Measurements from ENCODE around the gene THAP5.
A peak's percentile ranks its signal among the peaks of the same experiment; 100 is the strongest.

THAP5 gene

DNA sequence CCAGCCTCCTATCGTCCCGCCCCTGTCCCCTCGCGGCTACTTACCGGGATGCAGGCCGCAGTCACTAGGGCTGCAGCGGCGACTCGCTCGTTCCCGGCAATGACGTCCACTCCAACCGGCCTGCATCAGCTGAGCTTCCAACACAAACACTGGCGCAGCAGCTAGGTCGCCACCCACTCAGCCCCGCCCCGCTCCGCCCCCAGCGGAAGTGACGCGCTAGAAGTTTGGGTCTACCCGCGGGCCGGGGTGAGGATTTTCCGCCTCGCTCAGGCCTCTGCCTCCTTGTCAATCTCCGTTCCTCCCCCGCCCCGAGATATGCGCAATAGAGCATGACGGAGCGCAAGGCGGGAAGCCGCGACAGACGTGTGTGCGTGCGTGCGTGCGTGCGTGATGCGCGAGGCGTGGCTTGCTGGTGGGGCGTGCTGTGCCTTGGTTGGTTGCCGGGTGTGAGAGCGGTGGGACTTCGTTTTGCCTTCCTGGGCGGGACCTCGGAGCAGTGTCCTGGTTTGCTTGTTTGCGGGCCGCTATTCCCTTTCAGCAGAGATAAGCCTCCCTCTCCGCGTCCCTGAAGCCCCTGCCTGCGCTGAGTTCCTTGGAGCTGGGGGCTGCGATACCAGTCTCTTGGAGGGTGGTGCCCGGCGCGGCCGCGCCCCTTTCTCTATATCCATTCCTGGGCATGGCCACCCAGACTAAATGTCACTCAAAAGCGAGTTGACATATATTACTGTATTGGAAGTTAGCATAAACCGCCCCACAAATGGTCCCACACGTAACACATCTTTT, 43.3 kb downstream of the THAP5 start, which contains the start of gene PNPLA8:
PNPLA8 (minus strand) TSS at position 151 of the 783 bp plus-strand sequence. CDS start 10,644 bp downstream, outside the sequence.
- peak; percentile 99 for FAIRE-seq
- DNase-seq (ENCODE audit: insufficient read length, low spot score): peak; percentile 84
- peak; percentile 85 for TF ChIP-seq POLR2AphosphoS5 (IDR thresholded peaks at IDR 0.05; ENCODE audit: low read depth, low read length)
- peak; percentile 48; the same call in 1 of the 2 replicates for TF ChIP-seq TAF1 (IDR thresholded peaks at IDR 0.05; ENCODE audit: low read depth, low read length)
- TF ChIP-seq SPI1 (IDR thresholded peaks at IDR 0.05; ENCODE audit: low read depth, low read length): 0 out of 2 replicates have a peak, but pooled peaks have one; percentile 28
- TF ChIP-seq POU2F2 (IDR thresholded peaks at IDR 0.05; ENCODE audit: low read depth, low read length): peak; percentile 39; the same call in 1 of the 2 replicates
- TF ChIP-seq PAX5 (IDR thresholded peaks at IDR 0.05; ENCODE audit: insufficient read depth, low read length, severe bottlenecking): peak; percentile 100
- peak; percentile 81 for TF ChIP-seq POLR2A (IDR thresholded peaks at IDR 0.05; ENCODE audit: low read depth, low read length)

DNA sequence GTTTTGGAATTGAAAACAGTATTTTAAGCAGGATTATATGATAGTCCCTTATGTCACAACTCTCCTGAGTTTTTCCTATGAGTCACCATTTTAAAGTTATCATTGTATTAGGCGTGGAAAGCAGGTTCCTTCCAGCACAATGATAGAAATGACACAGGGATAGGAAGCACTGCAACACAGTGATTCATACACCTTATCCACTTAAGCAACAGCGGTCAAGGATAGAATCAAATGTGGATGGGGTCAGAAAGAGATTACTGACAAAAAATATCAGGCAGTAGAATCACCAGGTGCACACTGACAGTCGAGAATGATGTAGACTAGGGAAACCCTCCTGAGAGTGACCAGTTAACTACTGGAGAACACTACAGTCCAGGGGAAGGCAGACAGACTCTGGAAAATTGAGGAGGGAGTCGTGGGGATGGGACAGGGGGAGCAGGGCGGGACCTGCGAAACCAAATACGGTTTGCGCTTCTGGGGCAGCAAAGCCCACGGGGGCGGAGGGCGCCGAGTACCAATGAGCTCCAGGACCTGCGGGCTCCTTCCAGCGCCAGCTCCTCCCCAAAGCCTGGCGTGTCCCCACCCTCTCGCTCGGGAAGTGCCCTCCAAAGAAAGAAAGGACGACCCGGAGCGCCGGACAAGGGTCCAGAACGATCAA, 44.0 kb downstream of the THAP5 start:
- DNase-seq (ENCODE audit: insufficient read length, low spot score): no peak
- FAIRE-seq: no peak
- TF ChIP-seq POLR2A (IDR thresholded peaks at IDR 0.05; ENCODE audit: low read depth, low read length) (no peak), PAX5 (IDR thresholded peaks at IDR 0.05; ENCODE audit: insufficient read depth, low read length, severe bottlenecking) (no peak), TAF1 (IDR thresholded peaks at IDR 0.05; ENCODE audit: low read depth, low read length) (no peak), POU2F2 (IDR thresholded peaks at IDR 0.05; ENCODE audit: low read depth, low read length) (no peak)

DNA sequence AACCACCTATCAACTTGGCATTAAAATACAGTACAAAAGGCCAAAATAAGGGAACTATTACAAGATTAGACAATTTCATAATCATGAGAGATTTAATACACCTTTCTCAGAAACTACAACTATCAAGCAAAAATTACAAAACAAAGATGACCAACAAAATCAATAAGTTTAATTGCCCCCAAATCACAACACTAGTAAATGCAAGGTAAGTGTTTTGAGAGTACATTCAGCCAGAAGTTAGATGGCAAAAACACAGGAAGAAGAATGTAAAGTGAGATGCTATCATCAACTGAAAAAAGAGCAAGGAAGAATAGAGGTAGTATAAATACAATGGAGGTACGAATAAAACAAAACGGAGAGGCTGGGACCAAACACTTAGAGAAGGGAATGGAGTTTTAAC, 46.7 kb downstream of the THAP5 start:
- no peak for FAIRE-seq
- DNase-seq (ENCODE audit: insufficient read length, low spot score): no peak
- TF ChIP-seq POLR2A (IDR thresholded peaks at IDR 0.05; ENCODE audit: low read depth, low read length) (no peak), POLR2AphosphoS5 (IDR thresholded peaks at IDR 0.05; ENCODE audit: low read depth, low read length) (no peak), POU2F2 (IDR thresholded peaks at IDR 0.05; ENCODE audit: low read depth, low read length) (no peak), PAX5 (IDR thresholded peaks at IDR 0.05; ENCODE audit: insufficient read depth, low read length, severe bottlenecking) (no peak), SPI1 (IDR thresholded peaks at IDR 0.05; ENCODE audit: low read depth, low read length) (no peak)

DNA sequence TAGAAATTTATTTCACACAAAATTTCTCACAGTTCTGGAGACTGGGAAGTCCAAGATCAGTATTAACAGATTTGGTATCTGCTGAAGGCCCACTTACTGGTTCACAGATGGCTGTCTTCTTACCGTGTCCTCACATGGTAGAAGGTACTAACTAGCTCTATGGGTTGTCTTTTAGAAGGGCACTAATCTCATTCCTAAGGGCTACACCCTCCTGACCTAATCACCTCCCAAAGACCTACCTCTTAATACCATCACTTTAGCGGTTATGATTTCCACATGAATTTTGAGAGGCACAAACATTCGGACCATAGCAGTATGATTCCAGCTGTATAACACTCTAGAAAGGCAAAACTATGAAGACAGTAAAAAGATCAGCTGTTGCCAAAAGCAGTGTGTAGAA, 51.6 kb downstream of the THAP5 start:
- no peak for TF ChIP-seq POLR2AphosphoS5 (IDR thresholded peaks at IDR 0.05; ENCODE audit: low read depth, low read length)
- no peak for TF ChIP-seq PAX5 (IDR thresholded peaks at IDR 0.05; ENCODE audit: insufficient read depth, low read length, severe bottlenecking)
- TF ChIP-seq POU2F2 (IDR thresholded peaks at IDR 0.05; ENCODE audit: low read depth, low read length): no peak
- TF ChIP-seq SPI1 (IDR thresholded peaks at IDR 0.05; ENCODE audit: low read depth, low read length): no peak
- no peak for TF ChIP-seq POLR2A (IDR thresholded peaks at IDR 0.05; ENCODE audit: low read depth, low read length)
- TF ChIP-seq TAF1 (IDR thresholded peaks at IDR 0.05; ENCODE audit: low read depth, low read length): no peak
- no peak for FAIRE-seq
- DNase-seq (ENCODE audit: insufficient read length, low spot score): no peak

DNA sequence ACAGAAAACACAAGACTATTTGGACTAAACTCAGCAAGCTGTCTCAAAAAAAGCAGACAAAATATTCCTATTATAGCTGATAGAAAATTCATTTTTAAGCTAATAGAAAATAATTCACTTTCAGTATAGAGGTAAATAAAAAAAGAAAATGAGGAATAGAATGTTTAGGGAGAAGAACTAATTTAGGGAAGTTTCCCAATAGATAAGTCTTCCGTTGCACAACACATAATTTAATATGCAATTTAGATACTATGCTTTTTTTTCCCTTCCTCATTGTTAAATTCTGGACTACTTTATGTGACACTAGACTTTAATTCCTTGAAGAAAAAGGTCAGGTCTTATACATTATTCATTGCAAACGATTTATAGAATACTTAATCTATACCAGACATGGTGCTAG, 53.9 kb downstream of the THAP5 start:
- FAIRE-seq (no peak), DNase-seq (ENCODE audit: insufficient read length, low spot score) (no peak)
- TF ChIP-seq POU2F2 (IDR thresholded peaks at IDR 0.05; ENCODE audit: low read depth, low read length) (no peak), POLR2AphosphoS5 (IDR thresholded peaks at IDR 0.05; ENCODE audit: low read depth, low read length) (no peak), POLR2A (IDR thresholded peaks at IDR 0.05; ENCODE audit: low read depth, low read length) (no peak)

DNA sequence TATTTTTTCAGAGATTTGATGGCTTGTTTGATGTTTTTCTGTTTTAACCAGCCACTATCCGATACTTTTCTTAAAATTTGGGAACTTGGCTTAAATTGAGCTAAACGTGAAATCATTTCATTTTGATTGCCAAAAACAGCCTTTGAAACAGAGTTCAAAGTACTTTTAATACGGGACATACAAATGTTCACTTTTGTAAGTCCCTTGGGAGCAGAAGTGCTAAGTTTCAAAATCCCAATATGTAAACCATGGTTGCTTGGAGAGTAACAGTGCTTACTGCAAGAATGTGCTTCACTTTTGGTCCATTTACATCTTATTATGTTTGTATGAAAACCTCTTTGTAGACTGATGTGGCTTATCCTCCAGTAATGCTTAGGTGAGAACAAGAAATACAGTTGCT, 54.5 kb downstream of the THAP5 start:
- FAIRE-seq (no peak), DNase-seq (ENCODE audit: insufficient read length, low spot score) (no peak)
- TF ChIP-seq TAF1 (IDR thresholded peaks at IDR 0.05; ENCODE audit: low read depth, low read length) (no peak), POLR2AphosphoS5 (IDR thresholded peaks at IDR 0.05; ENCODE audit: low read depth, low read length) (no peak), POLR2A (IDR thresholded peaks at IDR 0.05; ENCODE audit: low read depth, low read length) (no peak), PAX5 (IDR thresholded peaks at IDR 0.05; ENCODE audit: insufficient read depth, low read length, severe bottlenecking) (no peak), SPI1 (IDR thresholded peaks at IDR 0.05; ENCODE audit: low read depth, low read length) (no peak), POU2F2 (IDR thresholded peaks at IDR 0.05; ENCODE audit: low read depth, low read length) (no peak)

Data from GM12891 (cell line).